KOPT-K1 (cell line): ENCODE results near the gene ZNF692.
"Not testable (repeated sequence)": the region's sequence is repeated elsewhere in the genome, so short reads cannot be mapped to it uniquely, and the experiment has no call there.

Source experiments
- H3K27ac ChIP-seq: fragments of 200-600 bp; sonication (generic); 2 replicates; pipeline ENCODE4 v1.5.1; 2016; ENCODE audit warnings: antibody characterized with exemption, mild to moderate bottlenecking, low read depth, low read length; ENCODE audit not compliant: poor library complexity, severe bottlenecking
- H3K36me3 ChIP-seq: fragments of 200-600 bp; sonication (generic); 2 replicates; pipeline ENCODE4 v1.5.1; 2017; ENCODE audit warnings: antibody characterized with exemption, mild to moderate bottlenecking, low read length, moderate library complexity; ENCODE audit not compliant: insufficient read depth
- H3K9me3 ChIP-seq: fragments of 200-600 bp; sonication (generic); 2 replicates; pipeline ENCODE4 v1.5.1; 2017; ENCODE audit warnings: antibody characterized with exemption, low read length, mild to moderate bottlenecking; ENCODE audit not compliant: insufficient read depth, poor library complexity, severe bottlenecking

ZNF692 gene

GRCh38 chr1:248847181-248847955 is 11.5 kb downstream of the ZNF692 start:
- Histone ChIP-seq H3K9me3 (no peaks in the 10 kb centered on the region), H3K36me3 (peaks cover 93% of the 10 kb centered on the region), H3K27ac (no peak overlapping the region)

DNA sequence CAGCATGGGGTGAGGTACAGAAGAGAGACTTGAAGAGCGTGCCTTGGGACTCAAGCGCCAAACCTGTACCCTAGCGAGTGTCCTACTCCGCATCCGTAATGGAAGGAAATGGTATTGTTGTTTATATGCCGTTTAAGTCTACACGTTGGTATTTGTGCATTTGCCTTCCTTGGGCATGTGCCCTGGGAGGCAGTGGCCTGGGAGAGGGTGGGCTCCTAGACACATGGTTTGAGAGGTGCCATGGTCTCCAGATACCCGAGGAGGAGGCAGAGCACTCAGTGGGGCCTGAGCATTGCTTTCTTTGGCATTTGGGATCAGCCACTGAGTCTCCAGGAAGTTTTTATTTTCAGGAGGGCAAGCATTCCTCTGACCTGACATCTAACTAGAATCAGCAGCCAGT is 14.4 kb downstream of the ZNF692 start:
- H3K9me3 ChIP-seq: no peaks in the 10 kb centered on the region
- H3K27ac ChIP-seq: no peak overlapping the region
- peaks cover 71% of the 10 kb centered on the region for H3K36me3 ChIP-seq

DNA sequence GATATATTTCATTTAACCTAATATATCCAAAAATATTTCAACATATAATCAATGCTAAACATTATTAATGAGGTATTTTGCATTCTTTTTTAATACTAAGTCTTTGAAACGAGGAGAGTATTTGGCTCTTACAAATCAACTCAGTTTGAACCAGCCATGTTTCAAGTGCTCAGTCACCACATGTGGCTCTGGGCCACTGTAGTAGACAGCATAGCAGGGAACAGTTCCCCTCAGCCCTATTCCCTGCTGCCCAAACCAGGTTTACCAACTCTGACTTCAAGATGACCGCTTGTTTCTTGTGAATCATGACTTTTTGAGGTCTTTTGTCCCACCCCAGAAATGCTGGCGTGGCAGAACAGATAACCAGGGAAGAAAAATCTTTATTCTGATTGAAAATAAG is 15.2 kb downstream of the ZNF692 start:
- no peak overlapping the region for H3K27ac ChIP-seq
- H3K36me3 ChIP-seq: peaks cover 63% of the 10 kb centered on the region

GRCh38 chr1:248842781-248843331 is 16.0 kb downstream of the ZNF692 start:
- H3K27ac ChIP-seq: no peak overlapping the region

More for the DNA sequence above, 15.2 kb downstream of the ZNF692 start:
- no peaks in the 10 kb centered on the region for H3K9me3 ChIP-seq

DNA sequence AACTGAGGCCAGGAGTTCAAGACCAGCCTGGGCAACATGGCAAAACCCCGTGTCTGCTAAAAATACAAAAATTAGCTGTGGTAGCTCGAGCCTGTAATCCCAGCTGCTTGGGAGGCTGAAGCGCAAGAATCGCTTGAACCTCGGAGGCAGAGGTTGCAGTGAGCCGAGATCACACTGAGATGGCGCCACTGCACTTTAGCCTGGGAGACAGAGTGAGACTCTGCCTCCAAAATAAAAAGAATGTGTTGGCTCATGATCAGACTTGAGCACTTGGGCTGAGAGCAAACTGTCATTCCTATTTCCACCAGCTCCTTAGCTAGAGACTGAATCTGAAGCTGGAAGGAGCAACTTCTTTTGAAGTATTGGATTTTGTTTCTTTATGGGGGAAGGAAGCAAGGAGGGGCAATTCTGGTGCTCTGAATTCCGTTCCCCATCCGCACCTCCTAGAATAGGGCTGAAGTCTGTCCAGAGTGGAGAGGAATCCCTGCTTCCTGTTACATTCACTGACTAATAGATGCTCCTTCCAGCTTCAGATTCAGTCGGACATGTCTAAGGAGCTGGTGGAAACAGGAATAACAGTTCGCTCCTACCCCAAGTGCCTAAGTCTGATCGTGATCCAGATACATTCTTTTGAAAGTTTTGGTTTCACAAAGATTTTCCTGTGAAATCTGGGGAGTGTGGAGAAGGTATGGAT is 17.0 kb downstream of the ZNF692 start:
- peaks cover 44% of the 10 kb centered on the region for H3K36me3 ChIP-seq
- no peak overlapping the region for H3K27ac ChIP-seq
- no peaks in the 10 kb centered on the region for H3K9me3 ChIP-seq

More at GRCh38 chr1:248842781-248843331, 16.0 kb downstream of the ZNF692 start:
- no peaks in the 10 kb centered on the region for H3K9me3 ChIP-seq
- peaks cover 54% of the 10 kb centered on the region for H3K36me3 ChIP-seq

DNA sequence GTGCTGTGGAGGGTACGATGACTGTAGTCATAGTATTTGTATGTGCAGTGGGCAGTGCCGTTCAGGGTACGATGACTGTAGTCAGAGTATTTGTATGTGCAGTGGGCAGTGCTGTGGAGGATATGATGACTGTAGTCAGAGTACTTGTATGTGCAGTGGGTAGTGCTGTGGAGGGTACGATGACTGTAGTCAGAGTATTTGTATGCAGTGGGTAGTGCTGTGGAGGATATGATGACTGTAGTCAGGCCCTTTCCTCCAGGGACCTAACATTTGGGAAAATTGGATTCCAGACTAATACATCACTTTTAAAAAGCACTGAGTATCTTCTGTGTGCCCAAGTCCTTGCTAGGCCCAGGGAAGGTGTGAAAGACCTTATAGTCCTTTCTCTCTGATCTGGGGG is 17.9 kb downstream of the ZNF692 start:
- Histone ChIP-seq H3K36me3 (peaks cover 35% of the 10 kb centered on the region), H3K27ac (no peak overlapping the region), H3K9me3 (no peaks in the 10 kb centered on the region)

- peaks cover 17% of the 10 kb centered on the region for H3K36me3 ChIP-seq
- no peaks in the 10 kb centered on the region for H3K9me3 ChIP-seq
- H3K27ac ChIP-seq: peak overlapping the region; percentile 82
These were observed 19.7 kb downstream of the ZNF692 start for GRCh38 chr1:248839168-248839555.

DNA sequence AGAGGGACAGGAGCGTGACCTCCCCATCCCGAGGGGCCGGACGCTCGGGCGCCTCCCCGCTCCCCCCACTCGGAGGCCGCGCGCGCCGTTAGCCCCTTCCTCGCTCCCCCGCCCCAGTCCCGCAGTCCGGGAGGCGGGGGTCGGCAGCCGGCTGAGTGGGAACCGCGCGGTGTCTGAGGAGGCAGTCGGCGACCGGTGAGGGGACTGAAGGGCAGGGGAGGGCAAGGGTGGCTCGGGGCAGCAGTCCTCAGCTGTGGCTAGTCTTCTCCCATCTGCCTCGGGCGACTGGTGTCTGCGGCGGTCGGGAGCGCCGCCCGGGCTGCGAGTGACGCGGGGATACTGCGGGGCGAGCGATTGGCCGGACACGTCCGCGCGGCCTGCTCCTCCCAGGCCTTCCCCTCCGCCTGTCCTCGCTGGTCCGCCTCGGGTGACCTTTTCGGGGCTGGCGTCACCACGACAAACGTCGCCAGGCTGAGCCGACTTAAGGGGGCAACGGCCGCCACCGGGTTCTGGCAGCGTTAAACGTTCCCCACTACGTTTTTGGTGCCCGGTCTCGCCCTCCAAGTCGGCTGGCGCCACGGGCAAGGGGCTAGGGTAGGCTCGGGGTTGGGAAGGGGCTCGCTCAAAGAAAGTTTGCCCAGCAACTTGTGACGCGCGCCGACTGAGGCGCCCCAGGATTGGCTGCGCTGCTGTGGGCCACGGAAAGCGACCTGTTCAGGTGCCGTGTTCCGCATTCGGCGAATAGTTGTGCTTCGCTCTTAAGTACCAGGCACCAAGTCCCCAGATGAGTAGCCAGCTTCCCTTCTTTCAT is 20.3 kb downstream of the ZNF692 start:
- Histone ChIP-seq H3K9me3 (no peaks in the 10 kb centered on the region), H3K36me3 (peaks cover 16% of the 10 kb centered on the region), H3K27ac (peak overlapping the region; percentile 82)

DNA sequence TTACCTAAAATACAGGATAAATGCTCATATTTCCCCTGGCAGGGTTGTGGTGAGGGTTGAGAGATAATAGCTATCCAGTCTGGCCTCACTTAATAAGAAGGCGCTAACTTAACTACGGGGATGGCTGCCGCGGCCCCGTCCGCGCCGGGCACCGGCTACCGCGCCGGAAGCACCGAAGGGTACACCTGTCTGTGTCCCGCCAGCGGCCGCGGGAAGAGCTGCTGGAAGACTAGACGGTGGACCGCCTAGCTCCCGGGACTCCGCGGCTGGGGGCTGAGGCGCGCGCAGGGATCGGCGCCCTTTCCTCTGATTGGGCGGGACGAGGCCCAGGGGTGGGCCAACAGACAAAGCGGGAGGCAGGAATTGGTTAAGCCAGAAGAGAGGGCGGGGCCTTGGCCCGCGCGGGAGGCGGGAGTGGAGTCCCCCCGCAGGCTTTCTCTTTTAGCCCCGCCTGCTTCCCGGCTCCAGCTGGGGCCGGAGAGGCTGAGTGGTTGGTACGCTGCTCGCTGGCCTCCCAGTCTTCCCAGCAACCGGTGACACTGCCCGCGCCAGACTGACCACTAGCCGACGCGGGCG is 21.0 kb downstream of the ZNF692 start, which contains the start of gene ZNF672:
TSS of gene ZNF672 (plus strand) at position 444 of the 576 bp plus-strand sequence. CDS start 9,051 bp downstream, outside the sequence.
- H3K36me3 ChIP-seq: peaks cover 11% of the 10 kb centered on the region
- no peaks in the 10 kb centered on the region for H3K9me3 ChIP-seq
- peak within 1 kb of the TSS; percentile 82 for H3K27ac ChIP-seq

GRCh38 chr1:248837045-248837780 is 21.7 kb downstream of the ZNF692 start:
- Histone ChIP-seq H3K27ac (peak overlapping the region; percentile 82), H3K9me3 (no peaks in the 10 kb centered on the region), H3K36me3 (peaks cover 5% of the 10 kb centered on the region)

DNA sequence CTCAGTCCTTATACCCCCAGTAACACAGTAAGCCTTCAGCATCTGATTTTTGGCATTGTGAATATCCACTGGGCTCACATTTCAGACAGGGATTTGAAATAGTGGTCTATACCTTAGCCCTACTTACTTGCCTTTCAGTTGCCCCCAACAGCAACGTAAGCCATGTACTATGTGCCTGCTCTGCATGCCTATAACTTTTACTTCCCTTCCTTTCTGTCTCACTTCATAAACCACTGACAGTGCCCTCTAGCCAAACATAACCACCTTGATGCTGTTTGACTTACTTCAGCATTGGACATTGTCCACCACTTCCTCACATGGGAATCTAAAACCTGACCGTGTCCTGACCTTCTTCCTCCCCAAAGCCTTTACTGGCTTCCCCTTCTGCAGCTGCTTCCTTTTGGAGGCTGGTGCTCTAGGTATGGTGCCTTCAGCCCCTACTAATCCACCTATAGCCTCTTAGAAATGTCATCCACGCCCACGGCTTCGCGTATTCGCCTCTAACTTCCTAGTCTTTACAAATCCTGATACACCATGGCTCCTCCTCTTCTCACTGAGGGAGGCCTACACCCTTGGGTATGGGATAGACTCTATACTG is 24.4 kb downstream of the ZNF692 start:
- H3K27ac ChIP-seq: no peak overlapping the region
- no peaks in the 10 kb centered on the region for H3K9me3 ChIP-seq
- H3K36me3 ChIP-seq: no peaks in the 10 kb centered on the region

- Histone ChIP-seq H3K36me3 (no peaks in the 10 kb centered on the region), H3K27ac (no peak overlapping the region), H3K9me3 (no peaks in the 10 kb centered on the region)
These were observed 27.0 kb downstream of the ZNF692 start for GRCh38 chr1:248831842-248832241.

DNA sequence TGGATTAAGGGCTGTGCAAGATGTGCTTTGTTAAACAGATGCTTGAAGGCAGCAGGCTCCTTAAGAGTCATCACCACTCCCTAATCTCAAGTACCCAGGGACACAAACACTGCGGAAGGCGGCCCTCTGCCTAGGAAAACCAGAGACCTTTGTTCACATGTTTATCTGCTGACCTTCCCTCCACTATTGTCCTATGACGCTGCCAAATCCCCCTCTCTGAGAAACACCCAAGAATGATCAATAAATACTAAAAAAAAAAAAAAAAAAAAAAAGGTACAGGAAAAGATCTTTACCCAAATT is 28.2 kb downstream of the ZNF692 start:
- H3K27ac ChIP-seq, H3K9me3 ChIP-seq, H3K36me3 ChIP-seq: not testable (repeated sequence)

DNA sequence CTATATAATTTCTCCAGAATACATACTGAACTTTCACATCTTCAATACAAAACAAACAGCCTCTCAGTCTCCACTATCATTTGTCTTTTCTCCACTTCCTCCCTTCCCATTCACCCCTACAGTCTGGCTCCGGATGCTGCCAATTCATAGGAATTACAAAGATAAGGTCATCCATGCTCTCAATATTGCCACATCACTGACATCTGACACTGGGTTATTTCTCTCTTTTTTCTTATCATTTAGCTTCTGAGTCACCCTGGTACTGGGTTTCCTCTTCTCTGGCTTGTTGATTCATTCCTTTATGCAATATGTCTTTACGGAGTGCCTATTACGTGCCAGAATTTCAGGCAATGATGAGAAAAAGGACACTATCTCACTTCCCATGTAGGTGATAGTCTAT is 30.0 kb downstream of the ZNF692 start:
- no peaks in the 10 kb centered on the region for H3K9me3 ChIP-seq
- H3K27ac ChIP-seq: no peak overlapping the region
- peaks cover 6% of the 10 kb centered on the region; the same call in 1 of the 2 replicates for H3K36me3 ChIP-seq
